NCI-H2227 treated with DMSO at 0.1 percent for 48 hours (cell line): ENCODE measurements around the gene FREM3.
"Not testable (repeated sequence)": the region's sequence is repeated elsewhere in the genome, so short reads cannot be mapped to it uniquely, and the experiment has no call there.

Experiments used
- DNase-seq: peaks from one replicate; lab custom pipeline; 2025; lab: John Stamatoyannopoulos, UW

Gene FREM3

DNA sequence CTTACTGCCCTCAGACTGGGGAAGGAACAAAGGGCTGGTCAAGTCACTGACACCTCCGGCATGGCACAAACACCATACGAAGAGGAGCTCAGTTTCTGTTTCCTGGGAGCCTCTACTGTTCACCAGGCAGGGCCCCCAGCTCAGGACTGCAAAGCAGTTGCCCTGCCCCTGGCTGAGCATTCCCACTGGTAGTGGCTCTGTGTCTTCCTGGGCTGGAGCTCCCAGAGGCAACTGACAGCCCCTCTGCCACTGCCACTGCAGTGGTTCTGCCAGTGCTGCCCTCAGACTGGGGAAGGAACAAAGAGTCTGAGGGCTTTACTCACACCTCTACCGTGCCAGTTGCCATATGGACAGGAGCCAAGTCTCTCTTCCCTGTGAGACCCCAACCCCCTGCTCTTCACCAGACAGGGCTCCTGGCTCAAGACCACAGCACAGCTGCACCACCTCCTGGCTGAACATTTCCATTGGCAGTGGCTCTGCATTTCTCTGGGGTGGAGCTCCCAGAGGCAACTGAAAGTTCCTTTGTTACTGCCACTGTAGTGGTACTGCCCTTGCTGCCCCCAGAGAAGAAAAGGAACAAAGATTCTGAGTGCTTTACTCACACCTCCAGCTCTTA lies 119.0 kb downstream of the FREM3 start:
- DNase-seq, result no peak

DNA sequence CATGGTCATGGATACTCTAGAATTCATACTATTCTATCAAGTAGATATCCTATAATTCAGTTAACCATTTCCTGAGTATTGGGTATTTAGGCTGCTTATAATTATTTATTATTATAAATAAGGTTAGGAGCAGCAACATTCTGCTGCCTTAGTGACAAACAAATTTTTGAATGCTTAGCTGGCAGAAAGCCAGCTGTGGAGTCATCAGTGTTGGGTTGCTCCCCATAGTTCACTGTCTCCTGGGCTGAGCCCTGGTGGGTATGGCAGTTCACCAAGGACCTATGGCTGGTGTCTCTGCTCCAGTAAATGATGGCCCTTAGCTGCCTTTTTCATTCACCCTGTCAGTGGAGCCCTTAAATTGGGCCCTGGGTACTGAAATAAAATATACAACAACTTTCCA lies 125.1 kb downstream of the FREM3 start:
- no peak for DNase-seq

DNA sequence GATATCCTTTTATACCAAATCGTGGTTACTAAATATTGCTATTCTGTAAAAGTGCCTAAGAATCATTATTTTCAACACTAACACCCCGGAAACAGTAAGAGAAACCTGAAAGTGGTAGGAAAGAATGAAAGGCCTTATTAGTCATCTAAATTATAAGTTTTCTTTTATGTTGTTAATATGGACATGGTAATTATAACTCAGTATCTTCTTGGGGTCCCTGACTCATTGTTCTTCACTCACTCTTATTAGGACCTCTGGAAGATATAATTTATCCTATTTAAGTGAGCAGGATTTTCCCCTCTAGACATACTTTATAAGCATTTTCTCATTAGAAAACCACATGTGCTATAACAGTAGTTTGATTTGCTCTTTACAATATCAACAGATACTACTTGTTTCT lies 136.0 kb downstream of the FREM3 start:
- no peak for DNase-seq

DNA sequence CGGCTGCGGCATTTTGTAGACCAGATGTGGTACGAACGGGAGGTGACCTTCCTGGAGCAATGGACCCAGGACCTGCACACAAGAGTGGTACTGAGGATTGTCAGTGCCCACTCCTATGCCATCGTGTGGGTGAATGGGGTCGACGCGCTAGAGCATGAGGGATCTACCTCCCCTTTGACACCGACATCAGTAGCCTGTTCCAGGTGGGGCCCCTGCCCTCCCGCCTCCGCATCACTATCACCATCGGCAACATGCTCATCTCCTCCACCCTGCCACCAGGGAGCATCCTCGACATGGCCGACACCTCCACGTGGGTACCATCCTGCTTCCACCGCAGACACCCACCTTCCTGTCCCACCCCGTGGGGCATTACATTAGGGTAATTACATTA lies 140.7 kb downstream of the FREM3 start:
- no peak for DNase-seq

DNA sequence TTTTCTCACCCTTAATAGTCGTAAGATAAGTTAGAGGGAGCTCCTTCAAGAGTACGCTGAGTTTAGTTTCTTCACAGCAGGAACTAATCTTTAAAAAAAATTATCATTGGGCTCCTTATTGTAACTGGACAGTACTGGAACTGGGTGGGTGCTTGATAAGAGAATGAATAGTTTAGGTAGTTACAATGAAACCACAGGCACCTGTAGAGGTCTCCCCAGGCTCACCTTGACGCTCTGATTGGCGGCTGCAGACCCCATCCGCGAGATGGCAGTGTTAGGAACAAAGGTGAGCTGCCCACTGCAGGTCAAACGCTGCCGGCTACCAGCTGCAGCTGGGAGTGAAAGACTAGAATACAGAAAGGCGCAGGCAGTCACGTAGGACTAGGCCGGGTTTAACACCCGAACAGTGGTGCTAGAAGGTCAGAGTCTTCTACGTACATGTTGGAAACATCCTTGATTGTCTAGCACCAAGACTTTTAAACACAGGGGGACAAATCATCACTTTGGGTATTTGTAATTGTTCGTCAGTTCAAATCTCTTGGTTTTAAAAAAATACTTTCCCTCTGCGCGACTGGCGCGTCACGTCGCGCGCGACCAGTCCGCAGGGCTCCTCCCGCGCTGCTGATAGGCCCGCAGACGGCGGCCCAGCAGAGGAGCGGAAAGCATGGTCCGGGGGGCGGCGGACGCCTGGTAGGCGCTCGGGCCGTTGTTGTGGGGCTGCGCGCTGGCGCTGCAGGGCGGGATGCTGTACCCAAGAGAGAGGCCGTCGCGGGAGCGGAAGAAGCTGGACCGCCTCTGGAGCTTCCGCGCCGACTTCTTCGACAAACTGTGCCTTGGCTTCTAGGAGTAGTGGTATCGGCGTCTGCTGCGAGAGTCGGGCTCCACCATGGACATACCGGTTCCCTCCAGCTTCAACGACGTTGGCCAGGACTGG lies 141.4 kb downstream of the FREM3 start:
- peak; percentile 92 for DNase-seq

DNA sequence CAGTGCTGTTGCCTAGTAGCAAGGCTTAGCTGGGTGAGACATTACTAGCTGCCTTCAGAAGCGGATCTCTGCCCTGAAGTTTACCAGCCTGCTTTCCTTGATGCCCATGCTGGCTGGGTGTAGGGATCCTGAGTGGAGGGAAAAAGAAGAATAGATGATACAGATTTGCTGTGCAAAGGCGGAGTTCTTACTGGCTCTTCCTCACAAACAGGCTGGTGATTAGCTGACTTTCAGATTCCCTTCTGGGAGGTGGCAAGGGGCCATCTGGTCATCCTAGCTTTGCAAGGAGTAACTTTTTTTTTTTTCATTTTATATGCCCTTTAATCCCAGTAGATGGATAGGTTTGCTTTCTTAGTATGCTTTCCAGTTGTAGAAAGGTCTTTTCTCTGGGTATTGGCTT lies 142.2 kb downstream of the FREM3 start:
- no peak for DNase-seq

DNA sequence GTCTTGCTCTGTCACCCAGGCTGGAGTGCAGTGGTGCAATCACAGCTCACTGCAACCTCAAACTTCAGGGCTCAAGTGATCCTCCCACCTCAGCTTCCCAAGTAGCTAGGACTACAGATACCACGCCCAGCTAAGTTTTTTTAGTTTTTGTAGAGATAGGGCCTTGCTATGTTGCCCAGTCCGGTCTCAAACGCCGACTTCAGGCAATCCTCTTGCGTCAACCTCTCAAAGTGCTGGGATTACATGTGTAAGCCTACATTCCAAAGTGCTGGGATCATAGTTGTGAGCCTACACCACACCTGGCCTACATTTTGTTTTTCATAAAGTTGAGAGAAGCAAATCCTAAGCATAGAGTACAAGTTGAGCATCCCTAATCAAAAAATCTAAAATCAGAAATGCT lies 144.8 kb downstream of the FREM3 start:
- no peak for DNase-seq

DNA sequence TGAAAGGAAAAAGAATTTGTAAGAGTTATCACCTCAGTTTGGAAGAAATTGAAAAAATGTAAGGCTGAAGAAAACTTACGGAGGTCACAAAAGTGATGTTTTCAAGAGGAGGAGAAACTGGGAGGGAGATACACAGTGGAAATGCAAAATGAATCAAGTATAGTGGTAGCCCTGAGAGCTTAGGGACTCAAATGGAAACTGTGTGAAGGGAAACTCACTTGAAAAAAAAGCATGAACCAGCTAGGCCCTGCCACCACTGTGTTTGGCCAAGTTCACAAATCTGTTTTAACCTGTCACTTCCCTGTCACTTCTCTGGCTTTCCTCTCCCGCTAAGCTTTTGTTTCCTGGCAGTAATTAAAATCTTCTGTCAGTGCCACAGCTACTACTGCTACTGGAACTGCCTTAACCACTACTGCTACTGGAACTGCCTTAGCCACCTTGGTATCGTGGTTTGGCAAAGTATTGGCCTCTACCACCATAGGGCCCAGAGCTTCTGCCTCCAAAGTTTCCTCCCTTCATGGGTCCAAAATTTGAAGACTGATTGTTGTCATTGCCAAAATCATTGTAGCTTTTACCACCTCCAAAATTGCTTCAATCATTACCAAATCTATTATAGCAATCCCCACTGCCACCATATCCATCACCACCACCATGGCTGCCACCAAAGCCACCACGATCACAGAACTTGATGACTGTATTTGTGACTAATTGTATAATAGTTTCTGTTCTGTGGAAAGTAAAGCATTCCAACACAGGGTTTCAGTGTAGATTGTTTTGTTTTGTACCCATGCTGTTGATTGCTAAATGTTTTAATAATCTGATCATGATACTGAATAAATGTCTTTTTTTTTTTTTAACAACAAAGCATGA lies 145.5 kb downstream of the FREM3 start:
- no peak for DNase-seq

DNA sequence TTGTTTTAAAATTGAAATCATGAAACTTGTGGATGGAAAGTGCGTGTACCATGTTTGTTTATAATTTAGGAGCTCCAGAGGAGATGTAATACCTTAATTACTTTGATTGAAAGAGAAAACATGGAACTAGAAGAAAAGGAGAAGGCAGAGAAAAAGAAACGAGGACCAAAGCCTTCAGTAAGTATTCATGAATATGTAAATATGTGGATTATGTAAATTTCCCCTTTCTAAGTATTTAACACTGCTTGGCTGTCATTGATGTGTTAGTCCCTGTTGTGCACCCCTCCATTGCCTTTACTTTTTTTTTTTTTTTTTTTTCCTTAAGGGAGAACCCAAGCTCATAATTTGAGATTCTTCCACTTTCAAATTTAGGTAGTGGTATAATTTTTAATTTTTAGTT lies 150.5 kb downstream of the FREM3 start:
- no peak for DNase-seq

DNA sequence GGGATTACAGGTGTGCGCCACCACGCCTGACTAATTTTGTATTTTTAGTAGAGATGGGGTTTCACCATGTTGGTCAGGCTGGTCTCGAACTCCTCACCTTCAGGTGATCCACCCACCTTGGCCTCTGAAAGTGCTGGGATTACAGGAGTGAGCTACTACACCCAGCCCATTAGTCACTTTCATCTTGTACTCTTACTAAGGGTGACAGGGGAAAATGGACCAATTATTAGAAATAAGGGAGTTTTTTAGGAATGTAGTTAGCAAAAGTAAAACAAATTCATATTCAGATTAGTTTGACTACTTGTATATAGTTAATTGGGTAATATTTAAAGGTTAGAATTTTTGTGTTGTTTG lies 160.8 kb downstream of the FREM3 start:
- no peak for DNase-seq

DNA sequence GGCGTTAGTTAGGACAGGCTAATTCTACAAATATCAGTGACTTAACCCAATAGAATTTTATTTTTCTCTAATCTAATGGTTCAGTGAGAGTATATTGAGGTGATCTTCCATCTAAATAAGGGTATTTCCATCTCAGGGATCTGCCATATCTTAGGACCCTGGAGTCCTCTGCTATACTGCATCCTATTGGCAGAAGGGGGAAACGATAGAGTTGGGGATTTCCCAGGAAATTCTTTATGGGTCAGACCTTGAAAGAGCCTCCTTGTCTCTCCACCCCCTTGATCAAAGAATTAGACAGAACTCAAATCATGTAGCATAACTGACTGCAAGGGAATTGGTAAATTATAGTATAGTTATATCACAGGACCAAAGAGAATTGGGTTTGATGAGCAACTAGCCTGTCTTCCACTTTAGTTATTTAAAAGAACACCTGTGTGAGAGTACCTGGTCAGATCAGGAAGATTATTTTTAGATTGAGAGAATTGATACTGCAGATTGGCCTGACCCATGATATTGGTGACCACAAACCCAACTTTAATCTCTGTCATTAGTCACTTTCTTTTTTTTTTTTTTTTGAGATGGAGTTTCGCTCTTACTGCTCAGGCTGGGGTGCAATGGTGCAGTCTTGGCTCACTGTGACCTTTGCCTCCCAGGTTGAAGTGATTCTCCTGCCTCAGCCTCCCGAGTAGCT lies 161.4 kb downstream of the FREM3 start:
- no peak for DNase-seq

DNA sequence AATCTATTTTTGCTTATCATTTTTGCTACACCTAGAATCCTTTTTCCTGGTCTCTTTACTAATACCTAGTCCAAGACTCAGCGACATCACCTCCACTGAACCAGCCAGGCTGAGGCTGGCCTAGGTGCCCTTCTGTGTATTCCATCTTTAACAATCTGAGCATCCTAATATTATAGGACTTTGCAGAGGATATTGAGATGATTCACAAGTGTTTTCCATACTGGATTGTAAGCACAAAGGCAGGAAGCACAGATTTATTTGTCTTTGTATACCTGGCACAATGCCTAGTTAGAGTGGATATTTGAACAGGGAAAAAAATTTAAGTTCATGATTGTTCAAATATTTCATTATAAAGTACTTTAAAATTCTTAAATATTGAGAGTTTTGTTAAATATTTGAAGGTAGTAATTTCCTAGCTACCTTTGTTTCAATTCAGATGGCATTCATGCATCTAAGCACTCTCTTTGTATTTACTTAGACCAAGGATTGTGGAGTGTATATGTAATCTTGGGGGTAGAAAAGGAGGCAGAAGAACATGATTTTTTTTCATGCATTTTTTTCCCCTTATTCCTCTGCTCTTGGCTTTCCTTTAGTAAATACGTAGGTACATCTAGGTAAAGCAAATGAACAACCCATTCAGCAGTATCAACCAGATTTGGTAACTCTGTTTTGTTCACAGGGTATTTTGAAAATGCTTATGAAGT lies 168.5 kb downstream of the FREM3 start:
- no peak for DNase-seq

DNA sequence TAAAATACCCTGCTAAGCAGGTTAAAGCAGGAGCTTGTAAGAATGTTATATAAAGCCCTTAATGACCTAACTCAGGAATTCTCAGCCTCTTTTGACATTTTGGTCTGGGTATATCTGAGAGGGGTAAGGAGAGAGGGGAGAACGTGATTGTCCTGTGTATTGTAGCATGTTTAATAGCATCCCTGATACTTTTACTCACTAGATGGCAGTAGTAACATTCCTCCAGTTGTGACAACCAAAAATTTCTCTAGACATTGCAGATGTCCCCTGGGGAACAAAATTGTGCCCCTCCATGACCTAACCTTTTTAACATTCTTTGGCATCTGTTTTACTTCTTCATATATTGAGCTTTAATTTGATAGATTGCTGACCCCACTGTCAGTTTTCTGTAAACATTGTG lies 169.1 kb downstream of the FREM3 start:
- no peak for DNase-seq

DNA sequence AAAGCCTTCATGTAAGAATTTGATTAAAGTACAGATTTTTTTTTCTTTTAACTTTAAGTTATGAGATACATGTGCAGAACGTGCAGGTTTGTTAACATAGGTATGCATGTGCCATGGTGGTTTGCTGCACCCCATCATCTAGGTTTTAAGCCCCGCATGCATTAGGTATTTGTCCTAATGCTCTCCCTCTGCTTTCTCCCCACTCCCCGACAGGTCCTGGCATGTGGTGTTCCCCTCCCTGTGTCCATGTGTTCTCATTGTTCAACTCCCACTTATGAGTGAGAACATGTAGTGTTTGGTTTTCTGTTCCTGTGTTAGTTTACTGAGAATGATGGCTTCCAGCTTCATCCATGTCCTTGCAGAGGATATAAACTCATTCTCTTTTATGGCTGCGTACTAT lies 172.4 kb downstream of the FREM3 start:
- DNase-seq, result not testable (repeated sequence)
